Forelimb muscle (tissue), 1 donor: Measurements from ENCODE around the gene POLR1G. TPM values are rescaled to one million over a fixed set of nuclear protein-coding genes. Genes with fewer than 3 reads are reported as not detected.

ENCODE experiments used
- DNase-seq: peaks from one replicate; pipeline ENCODE4 v3.0.0-alpha.2; 2013; ENCODE audit warnings: low read depth
- polyA plus RNA-seq: library from polyadenylated mRNA; unstranded; fragments of 120-200 nt; gene quantifications from one replicate; pipeline ENCODE4 v1.2.1, GENCODE V29; 2013; ENCODE audit not compliant: insufficient read length

POLR1G gene, protein sequence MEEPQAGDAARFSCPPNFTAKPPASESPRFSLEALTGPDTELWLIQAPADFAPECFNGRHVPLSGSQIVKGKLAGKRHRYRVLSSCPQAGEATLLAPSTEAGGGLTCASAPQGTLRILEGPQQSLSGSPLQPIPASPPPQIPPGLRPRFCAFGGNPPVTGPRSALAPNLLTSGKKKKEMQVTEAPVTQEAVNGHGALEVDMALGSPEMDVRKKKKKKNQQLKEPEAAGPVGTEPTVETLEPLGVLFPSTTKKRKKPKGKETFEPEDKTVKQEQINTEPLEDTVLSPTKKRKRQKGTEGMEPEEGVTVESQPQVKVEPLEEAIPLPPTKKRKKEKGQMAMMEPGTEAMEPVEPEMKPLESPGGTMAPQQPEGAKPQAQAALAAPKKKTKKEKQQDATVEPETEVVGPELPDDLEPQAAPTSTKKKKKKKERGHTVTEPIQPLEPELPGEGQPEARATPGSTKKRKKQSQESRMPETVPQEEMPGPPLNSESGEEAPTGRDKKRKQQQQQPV
- polyA plus RNA-seq = 5.8 TPM

DNA sequence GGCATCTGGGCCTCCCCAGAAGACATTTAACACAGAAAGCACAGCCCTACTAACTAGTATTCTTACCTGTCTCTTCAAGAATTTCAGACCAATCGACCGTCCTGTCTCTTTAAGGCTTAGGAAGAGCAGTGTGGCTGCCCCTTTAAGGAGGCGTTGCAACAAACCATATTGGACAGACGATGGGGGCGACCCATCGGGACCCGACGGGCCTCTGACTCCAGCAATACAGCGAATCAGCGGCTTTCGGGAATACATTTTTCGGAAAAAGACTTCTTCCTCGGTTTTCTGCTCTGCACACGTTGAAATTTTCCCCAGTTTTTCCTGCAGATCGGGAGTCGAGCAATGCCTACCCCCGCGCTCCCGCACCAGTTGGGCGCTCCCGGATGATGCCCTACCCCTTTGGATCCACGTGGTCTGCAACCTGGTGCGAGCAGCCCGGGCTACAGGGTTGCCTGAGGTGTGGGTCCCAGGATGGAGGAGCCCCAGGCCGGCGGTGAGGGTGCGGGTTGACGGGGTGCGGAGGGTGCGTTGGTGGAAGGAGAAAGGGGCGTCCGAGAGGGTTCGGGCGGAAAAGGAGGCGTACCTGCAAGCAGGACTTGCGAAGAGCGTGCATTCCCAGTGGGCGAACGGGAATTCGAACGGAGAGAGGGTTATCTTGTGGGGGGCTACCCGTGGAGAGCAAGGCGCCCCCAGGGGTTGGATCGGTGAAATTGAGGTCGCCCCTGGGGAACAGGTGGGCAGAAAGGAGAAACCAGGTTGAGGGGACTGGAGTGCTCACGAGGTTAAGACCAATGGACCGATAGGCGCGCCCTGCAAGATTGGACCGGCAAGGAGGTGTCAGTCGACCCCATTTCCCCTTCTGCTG lies at the start of gene POLR1G:
TSS of gene POLR1G (plus strand) at position 419 of the 865 bp plus-strand sequence. CDS start at position 472, 53 bp downstream.
- DNase-seq = peak; percentile 65

DNA sequence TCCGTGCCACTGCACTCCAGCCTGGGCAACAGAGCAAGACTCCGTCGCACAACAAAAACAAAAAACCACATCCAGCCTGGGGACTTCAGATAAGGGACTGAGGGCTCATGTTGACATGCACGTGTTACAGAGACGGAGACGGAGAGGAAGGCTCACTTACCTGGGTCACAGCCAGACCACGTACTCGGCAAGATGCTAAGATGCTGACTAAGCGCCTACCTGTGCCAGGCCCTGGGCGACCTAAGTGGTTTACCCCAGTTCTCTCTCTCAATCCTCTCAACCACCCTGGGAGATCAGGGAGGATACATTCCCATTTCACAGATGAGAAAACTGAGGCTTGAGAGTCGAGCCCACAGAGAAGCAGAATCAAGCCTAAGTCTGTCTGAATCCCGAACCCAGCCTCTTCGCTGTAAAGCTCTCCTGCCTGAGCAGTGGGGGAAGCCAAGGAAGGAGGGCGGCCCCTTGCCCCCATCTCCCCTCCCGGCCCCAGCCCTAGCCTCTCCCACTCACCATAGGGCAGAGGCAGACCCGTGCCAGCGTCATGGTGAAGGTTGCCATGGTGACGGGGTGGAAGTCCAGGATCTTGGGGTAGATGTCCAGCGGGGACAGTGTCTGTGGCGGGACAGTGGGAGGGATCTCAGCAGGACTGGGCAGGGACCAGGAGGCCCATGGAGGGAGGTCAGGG lies 49.5 kb upstream of the POLR1G start:
- no peak for DNase-seq

DNA sequence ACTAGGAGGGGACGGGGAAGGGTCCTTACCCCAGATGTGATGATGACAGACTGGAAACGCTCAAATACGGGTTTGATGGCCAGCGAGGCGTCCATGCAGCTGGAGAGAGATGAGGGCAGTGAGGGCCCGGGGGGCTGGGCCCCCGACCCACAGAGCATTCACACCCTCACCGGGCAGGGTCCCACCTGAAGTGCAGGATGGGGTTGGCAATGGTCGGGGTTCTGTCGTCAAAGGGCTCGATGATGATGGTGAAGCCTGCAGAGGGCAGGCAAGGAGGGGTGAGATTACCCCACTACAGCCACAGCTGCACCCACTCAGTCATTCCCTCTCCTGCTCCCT lies 49.0 kb upstream of the POLR1G start:
- no peak for DNase-seq

DNA sequence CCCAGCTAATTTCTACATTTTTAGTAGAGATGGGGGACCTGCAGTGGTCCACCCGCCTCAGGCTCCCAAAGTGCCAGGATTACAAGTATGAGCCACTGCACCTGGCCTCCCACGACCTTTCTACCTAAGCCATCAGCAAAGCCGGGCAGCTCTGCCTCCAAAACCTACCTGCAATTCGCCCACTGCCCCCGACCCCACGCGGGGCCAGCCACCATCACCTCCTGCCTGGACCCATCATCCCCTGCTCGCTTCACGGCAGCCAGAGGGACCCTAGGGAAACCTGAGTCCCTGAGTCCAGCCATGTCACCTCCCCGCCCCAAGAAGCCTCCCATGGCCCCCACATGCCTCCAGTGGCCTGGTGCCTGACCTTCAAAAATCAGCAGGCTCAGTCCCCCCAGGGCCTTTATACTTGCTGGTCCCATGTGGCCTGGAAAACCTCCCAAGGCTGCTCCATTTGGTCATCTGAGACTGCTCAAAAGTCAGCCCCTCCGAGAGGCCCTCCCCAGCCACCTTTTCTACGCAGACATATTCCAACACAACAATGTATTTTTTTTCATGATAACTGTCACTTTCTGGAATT lies 48.1 kb upstream of the POLR1G start:
- no peak for DNase-seq

DNA sequence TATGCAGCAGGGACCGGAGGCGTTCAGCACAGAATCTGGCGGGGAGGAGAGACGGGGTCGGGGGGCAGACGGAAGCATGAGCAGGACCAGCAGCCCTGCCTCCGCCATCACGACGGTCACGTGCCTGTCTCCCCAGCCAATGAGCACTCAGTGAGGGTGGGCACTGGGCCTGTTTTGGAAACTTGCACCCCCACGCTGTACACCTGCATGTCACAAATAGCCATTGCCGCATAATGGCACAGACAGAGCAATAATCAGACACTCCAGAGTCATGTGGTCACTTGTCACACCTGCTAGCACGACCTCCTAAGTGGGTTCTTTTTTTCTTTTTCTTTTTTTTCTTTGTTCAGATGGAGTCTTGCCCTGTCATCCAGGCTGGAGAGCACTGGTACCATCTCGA lies 44.8 kb upstream of the POLR1G start:
- DNase-seq = no peak

DNA sequence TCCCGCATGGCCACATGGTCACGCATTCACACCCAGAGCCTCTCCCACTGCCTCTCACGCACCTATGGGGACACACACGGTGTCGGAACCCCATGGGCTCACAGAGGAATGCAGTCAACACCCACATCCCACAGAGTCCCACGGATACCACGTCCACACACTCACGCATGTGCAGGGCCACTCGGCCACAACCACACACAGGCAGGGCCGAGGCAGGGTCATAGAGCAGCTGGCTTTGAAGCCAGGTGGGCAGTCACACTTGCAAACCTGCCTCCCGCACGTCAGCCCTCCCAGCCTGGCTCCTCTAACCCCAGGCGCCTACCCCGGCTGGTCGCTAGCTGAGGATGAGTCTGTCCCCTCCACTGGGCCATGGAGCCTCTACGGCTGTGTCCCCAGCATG lies 44.2 kb upstream of the POLR1G start:
- no peak for DNase-seq

DNA sequence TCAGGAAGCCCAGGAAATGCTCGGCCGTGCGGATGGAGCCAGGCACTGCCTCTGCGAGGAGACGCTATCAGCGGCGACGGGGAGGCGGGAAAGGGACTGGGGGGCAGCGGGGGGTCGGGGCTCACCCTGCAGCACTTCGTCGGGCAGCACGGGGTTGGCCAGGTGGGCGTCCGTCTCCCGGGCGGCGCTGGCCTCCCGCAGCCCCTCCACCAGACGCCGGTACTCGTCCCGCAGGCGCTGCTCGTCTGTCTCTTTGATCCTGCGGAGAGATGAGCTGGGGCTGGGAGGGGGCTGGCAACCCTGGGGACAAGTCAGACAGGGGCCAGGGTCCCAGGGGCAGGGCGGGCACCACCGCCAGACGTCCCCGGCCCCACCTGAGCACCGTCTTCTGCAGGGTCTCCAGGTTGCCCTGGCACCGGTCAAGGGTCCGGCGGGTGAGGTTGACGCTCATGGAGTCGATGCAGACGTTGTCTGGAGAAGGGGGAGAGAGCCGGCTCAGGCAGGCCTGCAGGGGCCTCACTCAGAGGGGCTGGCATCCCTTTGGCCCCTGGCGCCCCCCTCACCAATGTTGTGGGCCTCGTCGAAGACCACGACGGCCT lies 42.5 kb upstream of the POLR1G start:
- DNase-seq = no peak

DNA sequence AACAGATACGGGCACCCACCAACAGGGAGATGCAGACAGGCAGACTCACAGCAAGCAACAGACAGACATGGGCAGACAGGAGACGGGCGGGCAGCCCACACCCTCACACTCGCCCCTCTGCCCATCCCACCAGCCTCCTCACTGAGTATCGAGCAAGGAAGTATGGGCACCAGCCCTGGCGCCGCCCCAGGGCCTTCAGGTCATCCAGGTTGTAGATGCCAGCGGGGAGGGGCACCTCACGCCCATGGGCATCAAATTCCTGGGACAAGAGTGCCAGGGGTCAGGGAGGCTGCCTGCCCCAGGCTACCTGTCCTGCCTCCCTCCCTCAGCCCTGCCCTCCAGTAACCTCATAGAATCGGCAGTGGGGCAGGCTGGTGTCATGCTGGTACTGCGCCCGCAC lies 41.7 kb upstream of the POLR1G start:
- no peak for DNase-seq

DNA sequence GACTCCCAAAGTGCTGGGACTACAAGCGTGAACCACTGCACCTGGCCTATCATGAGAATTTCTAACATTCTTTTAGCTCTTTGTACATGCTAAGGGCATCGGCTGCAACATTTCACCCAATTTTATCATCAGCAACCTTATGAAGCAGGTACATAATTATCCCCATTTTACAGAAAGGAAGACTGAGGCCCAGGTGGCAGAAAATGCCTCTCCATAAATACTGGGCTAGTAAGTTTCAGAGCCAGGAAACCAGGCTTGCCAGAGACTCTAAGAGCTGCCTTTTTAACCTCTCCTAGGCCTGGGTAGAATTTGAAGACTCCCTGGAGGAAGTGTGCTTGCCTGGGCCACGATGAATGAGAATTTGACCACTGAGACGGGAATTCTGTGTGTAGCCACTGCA lies 38.3 kb upstream of the POLR1G start:
- no peak for DNase-seq

DNA sequence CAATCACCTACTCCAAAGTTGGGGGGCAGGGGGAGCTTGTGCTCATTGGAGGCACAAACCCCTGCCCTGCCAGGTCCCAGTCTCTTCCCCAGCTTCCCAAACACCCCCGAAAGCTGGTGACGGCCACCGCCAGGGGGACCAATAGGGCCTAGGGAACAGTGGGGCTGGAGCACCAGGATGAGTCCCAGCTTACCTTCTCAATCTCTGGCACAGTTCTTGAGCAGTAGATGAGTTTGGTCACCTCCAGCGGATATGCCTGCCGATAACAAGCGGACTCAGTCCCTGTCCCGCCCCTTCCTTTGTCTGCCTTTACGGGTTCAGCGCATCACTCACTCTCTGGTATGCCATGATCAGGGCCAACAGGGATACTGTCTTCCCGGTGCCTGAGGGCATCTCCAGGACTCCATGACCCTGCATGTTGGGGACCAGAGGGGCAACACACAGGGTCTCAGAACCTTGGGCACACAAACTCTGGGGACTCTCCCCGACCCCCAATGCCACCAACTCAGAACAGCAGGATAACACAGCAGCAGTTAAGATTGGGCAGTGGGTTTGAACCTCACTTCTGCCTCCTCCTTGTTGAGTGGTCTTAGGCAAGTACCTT lies 37.6 kb upstream of the POLR1G start:
- no peak for DNase-seq

DNA sequence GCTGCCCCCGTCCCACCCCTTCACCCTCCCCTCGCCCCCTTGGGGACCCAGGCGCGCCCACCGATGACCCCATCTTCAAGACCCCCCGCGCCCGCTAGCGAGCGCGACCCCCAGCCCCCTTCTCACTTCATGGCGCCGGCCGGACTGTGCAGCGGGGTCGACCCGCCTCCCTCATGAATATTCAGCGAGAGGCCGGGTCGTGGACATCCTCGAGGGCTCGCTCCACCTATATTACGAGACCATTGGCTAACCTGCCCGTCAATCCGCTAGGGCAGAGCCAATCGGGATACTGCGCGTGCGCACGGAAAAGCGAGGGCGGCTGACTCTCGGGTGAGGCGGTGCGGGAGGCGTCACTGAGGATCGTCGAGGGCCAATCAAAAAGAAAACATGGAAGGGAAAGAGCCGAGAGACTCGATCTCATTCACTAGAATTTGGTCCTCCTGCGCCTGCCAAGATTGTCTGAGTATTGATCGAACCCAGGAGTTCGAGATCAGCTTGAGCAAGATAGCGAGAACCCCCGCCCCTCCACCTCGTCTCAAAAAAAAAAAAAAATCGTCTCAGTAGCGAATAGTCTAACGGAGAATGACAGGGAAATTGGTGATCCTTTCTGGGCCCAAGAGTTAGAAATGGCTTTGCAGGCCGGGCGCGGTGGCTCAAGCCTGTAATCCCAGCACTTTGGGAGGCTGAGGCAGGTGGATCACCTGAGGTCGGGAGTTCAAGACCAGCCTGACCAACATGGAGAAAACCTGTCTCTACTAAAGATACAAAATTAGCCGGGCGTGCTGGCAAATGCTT lies 35.8 kb upstream of the POLR1G start, which contains the start of gene ERCC2:
TSS of gene ERCC2 (minus strand) at position 164 of the 795 bp plus-strand sequence. CDS start at position 131, 33 bp downstream.
- DNase-seq = peak; percentile 98

DNA sequence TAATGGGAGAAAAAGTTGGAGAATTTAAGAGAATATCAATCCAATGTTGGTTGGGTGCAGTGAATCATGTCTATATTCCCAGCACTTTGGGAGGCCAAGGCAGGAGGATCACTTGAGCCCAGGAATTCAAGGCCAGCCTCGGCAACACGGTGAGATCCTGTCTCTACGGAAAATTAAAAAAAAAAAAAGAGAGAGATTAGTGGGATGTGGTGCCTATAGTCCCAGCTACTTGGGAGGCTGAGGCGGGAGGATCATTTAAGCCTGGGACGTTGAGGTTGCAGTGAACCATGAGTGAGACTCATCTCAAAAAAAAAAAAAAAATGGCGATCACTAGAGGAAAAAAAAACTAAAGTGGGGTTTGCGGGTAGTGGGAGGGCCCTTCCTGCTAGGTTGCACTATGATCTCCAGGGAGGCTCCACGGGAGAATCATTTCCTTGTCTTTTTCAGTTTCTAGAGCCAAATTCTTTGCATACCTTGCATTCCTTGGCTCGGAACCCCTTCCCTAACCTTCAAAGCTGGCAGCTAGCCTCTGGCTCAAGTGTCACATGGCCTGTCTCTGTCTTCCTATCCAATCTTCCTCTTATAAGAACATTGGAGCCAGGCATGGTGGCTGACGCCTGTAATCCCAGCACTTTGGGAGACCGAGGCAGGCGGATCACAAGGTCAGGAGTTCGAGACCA lies 30.3 kb upstream of the POLR1G start:
- no peak for DNase-seq

DNA sequence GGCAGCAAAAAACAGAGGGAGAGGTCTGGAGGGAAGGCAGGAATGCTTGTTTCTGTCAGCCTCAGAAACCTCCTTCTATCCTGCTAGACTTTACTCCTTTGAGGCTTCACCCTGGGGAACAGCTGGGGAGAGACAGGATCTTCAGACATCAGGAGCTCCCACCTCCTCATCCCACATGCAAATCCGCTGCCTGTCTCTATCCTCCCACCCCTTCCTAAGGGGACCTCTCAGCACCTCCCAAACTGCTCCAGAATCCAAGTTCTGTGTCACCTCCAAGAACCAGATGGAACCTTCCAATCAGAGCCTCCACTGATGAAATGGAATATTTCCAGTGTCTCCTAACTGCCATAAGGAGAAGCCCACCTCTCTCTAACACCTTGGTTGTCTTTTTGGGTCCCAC lies 26.3 kb upstream of the POLR1G start:
- no peak for DNase-seq

DNA sequence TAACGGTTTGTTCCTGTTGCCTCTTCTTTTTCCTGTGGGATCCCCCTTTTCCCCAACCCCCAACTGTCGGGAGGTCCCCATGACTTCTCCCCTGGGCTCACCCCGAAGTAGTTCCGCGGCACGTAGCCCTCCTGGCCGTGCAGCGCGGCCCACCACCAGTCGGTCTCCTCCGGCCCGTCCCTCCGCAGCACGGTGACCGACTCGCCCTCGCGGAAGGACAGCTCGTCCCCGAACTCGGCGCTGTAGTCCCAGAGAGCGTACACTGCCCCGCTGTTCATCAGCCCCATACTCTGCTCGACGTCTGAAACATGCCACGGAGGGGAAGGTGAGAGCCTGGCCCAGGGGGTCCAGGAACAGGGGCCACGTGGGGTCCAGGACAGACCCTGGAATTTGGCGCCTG lies 24.0 kb upstream of the POLR1G start:
- DNase-seq = no peak

DNA sequence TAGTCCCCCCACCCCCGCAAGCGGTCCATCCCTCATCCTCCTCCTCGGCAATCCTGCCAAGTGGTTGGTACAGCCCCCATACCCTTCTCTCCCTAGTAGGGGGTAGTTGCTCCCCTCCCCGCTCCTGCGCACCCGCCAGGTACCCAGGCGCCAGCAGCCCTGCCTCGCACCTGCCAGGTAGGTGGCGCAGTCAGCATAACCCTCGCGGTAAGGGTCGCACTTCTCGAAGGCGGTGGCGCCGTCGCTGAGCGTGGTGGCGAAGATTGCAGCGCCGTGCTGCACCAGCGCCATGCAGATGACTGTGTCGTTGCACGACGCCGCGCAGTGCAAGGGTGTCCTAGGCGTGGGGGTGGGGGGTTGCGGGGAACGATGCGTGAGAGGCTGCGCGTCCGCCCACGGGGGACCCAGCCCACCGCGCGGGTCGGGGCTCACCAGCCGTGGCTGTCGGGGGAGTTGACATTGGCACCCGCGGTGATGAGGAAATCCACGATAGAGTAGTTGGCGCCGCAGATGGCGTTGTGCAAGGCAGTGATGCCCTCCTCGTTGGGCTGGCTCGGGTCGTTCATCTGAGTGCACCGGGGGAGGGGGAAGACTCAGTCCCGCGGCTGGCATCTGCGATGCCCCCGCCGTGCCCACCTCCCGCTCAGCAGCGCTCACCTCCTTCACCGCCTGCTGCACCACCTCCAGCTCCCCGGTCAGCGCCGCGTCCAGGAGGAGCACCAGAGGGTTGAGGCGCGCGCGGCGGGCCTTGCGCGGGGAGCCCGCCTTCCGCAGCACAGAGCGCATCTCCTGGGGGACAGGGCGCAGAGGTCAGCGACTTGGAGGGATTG lies 20.8 kb upstream of the POLR1G start:
- DNase-seq = no peak

DNA sequence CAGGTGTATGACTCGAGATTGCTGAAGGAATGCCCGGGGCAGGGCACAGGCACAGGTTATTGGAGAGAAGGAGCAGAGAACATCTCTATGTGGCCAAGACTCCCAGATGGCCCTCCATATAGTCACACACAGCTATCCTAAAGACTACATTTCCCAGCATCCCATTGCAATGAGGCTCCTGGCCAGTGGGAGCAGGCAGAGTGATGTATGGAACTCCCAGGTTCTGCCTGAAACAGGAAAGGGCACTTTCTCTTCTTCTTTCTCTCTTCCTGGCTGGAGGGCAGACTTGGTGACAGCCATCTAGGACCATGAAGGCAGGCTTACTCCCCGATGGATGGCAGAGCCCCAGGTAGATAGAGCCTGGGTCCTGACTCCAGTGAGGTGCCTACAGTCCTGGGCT lies 15.1 kb upstream of the POLR1G start:
- no peak for DNase-seq

DNA sequence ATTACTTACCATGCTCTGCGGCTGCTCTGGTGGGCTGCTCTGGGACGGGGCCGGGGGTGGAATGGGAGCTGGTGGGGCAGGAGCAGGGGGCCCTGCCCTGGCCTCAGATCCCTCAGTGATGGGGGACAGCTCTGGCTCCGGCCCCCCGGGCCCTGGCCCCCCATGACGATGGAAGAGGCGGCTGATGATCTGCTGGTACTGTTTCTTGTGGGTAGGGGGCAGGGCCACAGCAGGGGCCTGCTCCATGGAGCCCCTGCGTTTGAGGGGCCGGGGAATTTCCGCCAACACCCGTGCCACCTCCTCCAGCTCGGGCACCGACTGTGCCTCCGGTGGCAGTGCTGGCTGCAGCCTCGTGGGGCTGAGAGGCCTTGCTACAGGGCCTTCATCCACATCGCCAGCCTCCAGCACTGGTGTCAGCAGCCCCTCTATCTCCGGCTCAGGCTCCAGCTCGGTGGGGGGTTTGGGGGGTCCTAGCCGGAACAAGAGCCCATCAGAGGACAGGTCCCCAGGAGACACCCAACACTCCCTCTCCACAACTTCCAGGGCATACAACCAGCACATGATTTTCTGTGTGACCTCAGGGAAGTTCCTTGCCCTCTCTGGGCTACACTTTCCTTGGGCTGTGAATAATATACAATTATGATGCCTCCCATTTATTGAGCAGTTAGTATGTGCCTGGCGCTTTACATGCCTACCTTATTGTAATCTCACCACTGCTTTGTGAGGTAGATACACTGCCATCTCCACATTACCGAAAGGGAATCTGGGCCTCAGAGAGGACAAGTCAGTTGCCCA lies 14.4 kb upstream of the POLR1G start:
- DNase-seq = no peak
